Erythroblast (primary cell): ENCODE data around the gene C11orf16.

Experiments
- GATA1 ChIP-seq: IDR thresholded peaks from 2 replicates; pipeline ENCODE4 v1.6.1; 2011; ENCODE audit warnings: low read depth, mild to moderate bottlenecking, control low read depth, low read length, moderate library complexity
- POLR2A ChIP-seq: IDR thresholded peaks from 2 replicates; pipeline ENCODE4 v1.6.1; 2011; ENCODE audit warnings: mild to moderate bottlenecking, low read length

DNA sequence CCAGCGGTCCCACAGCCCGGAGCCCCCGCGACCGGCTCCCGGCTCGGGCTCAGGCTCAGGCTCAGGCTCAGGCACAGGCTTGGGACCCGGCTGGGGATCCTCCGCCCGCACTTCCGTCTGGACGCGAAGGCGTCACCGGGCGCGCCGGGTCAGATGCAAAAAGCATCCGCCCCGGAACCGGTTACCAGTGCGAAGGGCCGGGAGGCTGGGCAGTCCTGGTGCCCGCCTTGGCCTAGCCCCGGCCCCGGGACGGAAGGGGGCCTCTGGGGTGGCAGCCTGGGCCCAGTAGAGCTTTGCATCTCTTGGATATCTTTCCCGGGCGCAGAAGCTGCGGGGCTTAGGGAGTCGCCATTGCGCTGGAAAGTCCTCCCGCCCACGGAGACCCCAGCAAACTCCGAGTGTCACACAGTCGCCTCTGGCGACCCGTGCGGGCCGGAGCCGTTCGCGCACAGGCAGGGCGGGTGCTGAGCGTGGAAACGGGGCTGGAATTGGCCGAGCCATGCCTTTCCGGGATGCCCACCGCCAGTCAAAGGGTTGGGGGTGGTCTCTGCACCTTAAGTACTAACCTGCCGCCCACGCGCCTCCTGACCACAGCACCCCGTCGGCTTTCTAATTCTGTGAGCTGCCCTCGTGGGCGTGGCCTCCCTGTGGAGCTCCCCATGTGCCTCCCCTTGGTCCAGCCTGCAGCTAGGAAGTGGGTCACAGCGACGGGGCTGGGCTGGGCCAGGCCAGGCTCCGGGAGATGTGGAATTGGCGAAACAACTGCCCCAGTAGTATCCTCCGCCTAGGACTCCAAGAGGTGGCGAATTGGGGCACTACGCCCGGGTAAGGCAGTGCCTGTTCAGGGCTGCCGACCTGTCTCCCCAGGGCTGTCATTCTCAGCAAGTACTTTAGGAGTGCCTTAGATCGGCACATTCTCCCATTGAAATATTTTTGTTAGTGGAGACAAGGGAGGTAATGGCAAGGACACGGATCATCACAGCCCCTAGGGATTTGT is 31.9 kb upstream of the C11orf16 start, which contains the start of gene TMEM9B:
- TF ChIP-seq POLR2A (peak; percentile 97), GATA1 (no peak)
